BLaER1 (cell line): Measurements from ENCODE around the gene PCDHB5.
"Not testable (repeated sequence)": the region's sequence is repeated elsewhere in the genome, so short reads cannot be mapped to it uniquely, and the experiment has no call there.

ENCODE experiments used
- H3K27ac ChIP-seq: shearing (Covaris generic); formaldehyde crosslinking; 2 replicates; pipeline ENCODE4 v1.8.1; 2022
- H3K27me3 ChIP-seq: shearing (Covaris generic); formaldehyde crosslinking; 2 replicates; pipeline ENCODE4 v1.8.1; 2022
- H3K36me3 ChIP-seq: shearing (Covaris generic); formaldehyde crosslinking; 2 replicates; pipeline ENCODE4 v1.8.1; 2022
- H3K4me1 ChIP-seq: shearing (Covaris generic); formaldehyde crosslinking; 2 replicates; pipeline ENCODE4 v1.8.1; 2022
- H3K4me2 ChIP-seq: shearing (Covaris generic); formaldehyde crosslinking; 2 replicates; pipeline ENCODE4 v1.8.1; 2022
- H3K4me3 ChIP-seq: shearing (Covaris generic); formaldehyde crosslinking; 2 replicates; pipeline ENCODE4 v1.8.1; 2022
- H3K9ac ChIP-seq: shearing (Covaris generic); formaldehyde crosslinking; 2 replicates; pipeline ENCODE4 v1.8.1; 2022
- H3K9me3 ChIP-seq: shearing (Covaris generic); formaldehyde crosslinking; 2 replicates; pipeline ENCODE4 v1.8.1; 2022
- H4K20me1 ChIP-seq: shearing (Covaris generic); formaldehyde crosslinking; 2 replicates; pipeline ENCODE4 v1.8.1; 2022
- Cebpa-rat ChIP-seq: shearing (Covaris generic); IDR thresholded peaks from 2 replicates; pipeline ENCODE4 v1.8.1; 2022

Gene PCDHB5

GRCh38 chr5:141155540-141156374 lies 20.8 kb downstream of the PCDHB5 start:
- no peaks in the 10 kb centered on the region for H3K36me3 ChIP-seq
- H3K4me3 ChIP-seq = no peak overlapping the region
- H3K27ac ChIP-seq = no peak overlapping the region
- no peaks in the 10 kb centered on the region for H3K27me3 ChIP-seq
- no peaks in the 10 kb centered on the region for H4K20me1 ChIP-seq
- H3K4me2 ChIP-seq = no peak overlapping the region
- no peak overlapping the region for H3K9ac ChIP-seq
- no peak for TF ChIP-seq Cebpa-rat
- no peaks in the 10 kb centered on the region for H3K4me1 ChIP-seq
- H3K9me3 ChIP-seq = peaks cover 53% of the 10 kb centered on the region

GRCh38 chr5:141157356-141157755 lies 22.4 kb downstream of the PCDHB5 start:
- H3K36me3 ChIP-seq, H3K27ac ChIP-seq, H3K9ac ChIP-seq, H3K4me2 ChIP-seq, H3K4me1 ChIP-seq, H3K4me3 ChIP-seq, H3K27me3 ChIP-seq, H4K20me1 ChIP-seq: not testable (repeated sequence)
- H3K9me3 ChIP-seq = peaks cover 37% of the 10 kb centered on the region

GRCh38 chr5:141157901-141158300 lies 22.9 kb downstream of the PCDHB5 start:
- not testable (repeated sequence) for H3K36me3 ChIP-seq, H3K4me1 ChIP-seq, H4K20me1 ChIP-seq, H3K9ac ChIP-seq, H3K4me2 ChIP-seq, H3K27ac ChIP-seq, H3K4me3 ChIP-seq, H3K27me3 ChIP-seq
- H3K9me3 ChIP-seq = peaks cover 37% of the 10 kb centered on the region

- Histone ChIP-seq H3K4me3 (no peak within 1 kb of the TSS), H3K27me3 (no peaks in the 10 kb centered on the region), H3K9me3 (peaks cover 32% of the 10 kb centered on the region), H4K20me1 (no peaks in the 10 kb centered on the region), H3K4me1 (no peaks in the 10 kb centered on the region), H3K27ac (no peak within 1 kb of the TSS), H3K4me2 (no peak within 1 kb of the TSS), H3K9ac (no peak within 1 kb of the TSS), H3K36me3 (no peaks in the 10 kb centered on the region)
- TF ChIP-seq Cebpa-rat = no peak
These were observed 37.6 kb downstream of the PCDHB5 start, which contains the start of gene PCDHB7 for GRCh38 chr5:141172381-141173204. PCDHB7 (plus strand) TSS chr5:141172644; CDS start chr5:141172836, 192 bp downstream.

GRCh38 chr5:141174291-141175104 lies 39.5 kb downstream of the PCDHB5 start:
- not testable (repeated sequence) for H3K9ac ChIP-seq, H3K27me3 ChIP-seq, H3K4me1 ChIP-seq, H3K4me2 ChIP-seq, H4K20me1 ChIP-seq, H3K4me3 ChIP-seq, H3K36me3 ChIP-seq, H3K27ac ChIP-seq
- peaks cover 38% of the 10 kb centered on the region for H3K9me3 ChIP-seq

- Histone ChIP-seq H3K27me3 (no peaks in the 10 kb centered on the region), H3K36me3 (no peaks in the 10 kb centered on the region), H3K4me2 (no peak overlapping the region), H3K27ac (no peak overlapping the region), H3K4me1 (no peaks in the 10 kb centered on the region), H3K4me3 (no peak overlapping the region), H4K20me1 (no peaks in the 10 kb centered on the region), H3K9me3 (peaks cover 43% of the 10 kb centered on the region), H3K9ac (no peak overlapping the region)
- TF ChIP-seq Cebpa-rat = no peak
These were observed 40.9 kb downstream of the PCDHB5 start for GRCh38 chr5:141175933-141176332.

- peaks cover 44% of the 10 kb centered on the region for H3K9me3 ChIP-seq
- H4K20me1 ChIP-seq, H3K4me1 ChIP-seq, H3K36me3 ChIP-seq, H3K9ac ChIP-seq, H3K27me3 ChIP-seq, H3K27ac ChIP-seq, H3K4me3 ChIP-seq, H3K4me2 ChIP-seq: not testable (repeated sequence)
These were observed 42.7 kb downstream of the PCDHB5 start, which contains the start of gene PCDHB8 for GRCh38 chr5:141177577-141178191. PCDHB8 (plus strand) TSS chr5:141177790; CDS start chr5:141178035, 245 bp downstream.

- H3K9ac ChIP-seq, H3K4me3 ChIP-seq, H3K27ac ChIP-seq, H4K20me1 ChIP-seq, H3K36me3 ChIP-seq, H3K27me3 ChIP-seq, H3K4me1 ChIP-seq, H3K4me2 ChIP-seq: not testable (repeated sequence)
- peaks cover 38% of the 10 kb centered on the region for H3K9me3 ChIP-seq
These were observed 44.4 kb downstream of the PCDHB5 start for GRCh38 chr5:141179371-141179770.

GRCh38 chr5:141179876-141180275 lies 44.9 kb downstream of the PCDHB5 start:
- H3K4me1 ChIP-seq, H4K20me1 ChIP-seq, H3K36me3 ChIP-seq, H3K4me3 ChIP-seq, H3K27ac ChIP-seq, H3K27me3 ChIP-seq, H3K9ac ChIP-seq, H3K4me2 ChIP-seq: not testable (repeated sequence)
- peaks cover 33% of the 10 kb centered on the region for H3K9me3 ChIP-seq
